Spleen (tissue), 11 donors: Measurements from ENCODE around the gene ADGRV1. TPM values are rescaled to one million over a fixed set of nuclear protein-coding genes. Genes with fewer than 3 reads are reported as not detected.

Source experiments
- DNase-seq: peaks from one replicate; pipeline ENCODE4 v3.0.0-alpha.2; 2020
- H3K27ac ChIP-seq, 8 donors: fragments of 200-600 bp; sonication (generic) in 7 of 8; 1 replicate in 4 of 8; 2 replicates in 4 of 8; pipeline versions ENCODE4 v1.5.0 to v1.8.0; 2016 to 2021; ENCODE audit warnings: inconsistent platforms in 4 of 8, mild to moderate bottlenecking in 4 of 8, moderate library complexity in 1 of 8
- H3K27me3 ChIP-seq, 7 donors: fragments of 200-600 bp; sonication (generic) in 6 of 7; replicated peaks in 1 of 7; 1 replicate in 4 of 7; 2 replicates in 3 of 7; pipeline versions ENCODE4 v1.5.0 to v1.8.0; 2016 to 2021; ENCODE audit warnings: inconsistent platforms in 3 of 7, mild to moderate bottlenecking in 1 of 7
- H3K36me3 ChIP-seq, 6 donors: fragments of 200-600 bp; sonication (generic) in 5 of 6; 1 replicate in 4 of 6; 2 replicates in 2 of 6; pipeline versions ENCODE4 v1.5.0 to v1.8.0; 2016 to 2021; ENCODE audit warnings: inconsistent platforms in 2 of 6
- H3K4me1 ChIP-seq, 6 donors: fragments of 200-600 bp; sonication (generic) in 5 of 6; 1 replicate in 3 of 6; 2 replicates in 3 of 6; pipeline versions ENCODE4 v1.5.0 to v1.8.0; 2016 to 2021; ENCODE audit warnings: inconsistent platforms in 3 of 6
- H3K4me3 ChIP-seq, 8 donors: fragments of 200-600 bp; sonication (generic) in 7 of 8; 1 replicate in 4 of 8; 2 replicates in 4 of 8; pipeline versions ENCODE4 v1.5.0 to v1.8.0; 2016 to 2021; ENCODE audit warnings: inconsistent platforms in 4 of 8, mild to moderate bottlenecking in 4 of 8, moderate library complexity in 2 of 8
- H3K9me3 ChIP-seq, 8 donors: fragments of 200-600 bp; sonication (generic) in 7 of 8; 1 replicate in 4 of 8; 2 replicates in 4 of 8; pipeline versions ENCODE4 v1.5.0 to v1.8.0; 2016 to 2021; ENCODE audit warnings: inconsistent platforms in 4 of 8
- POLR2A ChIP-seq, 3 donors: fragments of 450-650 bp; IDR thresholded peaks; one replicate each; pipeline ENCODE4 v1.5.1; 2017; ENCODE audit warnings: antibody characterized with exemption in 3 of 3, mild to moderate bottlenecking in 1 of 3
- POLR2AphosphoS5 ChIP-seq, 3 donors: sonication (generic); formaldehyde crosslinking; IDR thresholded peaks; one replicate each; pipeline ENCODE4 v1.5.1; 2017; ENCODE audit warnings: antibody characterized with exemption in 3 of 3
- WGBS, 5 donors: extraction: QIAGEN DNeasy Blood & Tissue Kit in 3 of 5; methylation state at CpG; one replicate each; pipeline versions ENCODE4 v1.1.5 to v1.1.7; 2013 to 2018; 5-methylcytosine and 5-hydroxymethylcytosine counted together
- intact Hi-C: fragments of 100-400 bp; cut with DNase I; formaldehyde crosslinking; loops from one replicate; pipeline ENCODE4 v1.15.0; 2023; ENCODE audit warnings: low total_unique reads
- polyA plus RNA-seq, 3 donors: library from polyadenylated mRNA; stranded (reverse); fragments of 200-250 nt; gene quantifications; one replicate each; pipeline ENCODE4 v1.2.1, GENCODE V29; 2013
- total RNA-seq, 7 donors: library from RNA; depleted of rRNA in 3 of 7; stranded (reverse); fragments of >200 nt in 3 of 7; fragmentation: NEBNext Ultra II Directional in 4 of 7; extraction: Animal tissue kit (Norgen Biotek cat#: 25700) in 4 of 7; gene quantifications; one replicate each; pipeline versions ENCODE4 v1.1.0 to v1.2.1, GENCODE V29; 2016 to 2021
- TF ChIP-seq, protein P1 (sequence below), 11 experiments: fragments of 200-600 bp in 7 of 11; fragments of 450-650 bp in 4 of 11; sonication (generic) in 4 of 11; IDR thresholded peaks in 8 of 11; conservative IDR thresholded peaks in 3 of 11; 1 replicate in 7 of 11; 2 replicates in 4 of 11; pipeline versions ENCODE4 v1.4.0 to v1.8.0; 2016 to 2021; ENCODE audit warnings: antibody characterized with exemption in 11 of 11, inconsistent platforms in 4 of 11, mild to moderate bottlenecking in 1 of 11
- donor health status: healthy with polysubstance abuse.
- donor health status: DM: no; HTN: no; CAD: no; lungs with moderate emphysema.
- donor health status: DM: no; HTN: no; CAD: no.
- donor health status: Bipolar disorder and iron deficiency.
- donor health status: healthy.
- donor health status: DM: no; HTN: no; CAD: no.
- donor health status: DM: yes; HTN: yes; CAD: no.

The ADGRV1 gene
- total and polyA plus RNA-seq, 10 donors: 0.08 to 0.69 (median 0.28) TPM; not detected in 3

GRCh38 chr5:90542827-90543519, 15.6 kb upstream of the ADGRV1 start:
- peaks cover 0 to 36% (median 0%) of the 10 kb centered on the region in 7 donors for H3K27me3 ChIP-seq
- no peak for DNase-seq
- no peak overlapping the region for H3K27ac ChIP-seq
- no peaks in the 10 kb centered on the region for H3K9me3 ChIP-seq
- TF ChIP-seq, protein P1, sequence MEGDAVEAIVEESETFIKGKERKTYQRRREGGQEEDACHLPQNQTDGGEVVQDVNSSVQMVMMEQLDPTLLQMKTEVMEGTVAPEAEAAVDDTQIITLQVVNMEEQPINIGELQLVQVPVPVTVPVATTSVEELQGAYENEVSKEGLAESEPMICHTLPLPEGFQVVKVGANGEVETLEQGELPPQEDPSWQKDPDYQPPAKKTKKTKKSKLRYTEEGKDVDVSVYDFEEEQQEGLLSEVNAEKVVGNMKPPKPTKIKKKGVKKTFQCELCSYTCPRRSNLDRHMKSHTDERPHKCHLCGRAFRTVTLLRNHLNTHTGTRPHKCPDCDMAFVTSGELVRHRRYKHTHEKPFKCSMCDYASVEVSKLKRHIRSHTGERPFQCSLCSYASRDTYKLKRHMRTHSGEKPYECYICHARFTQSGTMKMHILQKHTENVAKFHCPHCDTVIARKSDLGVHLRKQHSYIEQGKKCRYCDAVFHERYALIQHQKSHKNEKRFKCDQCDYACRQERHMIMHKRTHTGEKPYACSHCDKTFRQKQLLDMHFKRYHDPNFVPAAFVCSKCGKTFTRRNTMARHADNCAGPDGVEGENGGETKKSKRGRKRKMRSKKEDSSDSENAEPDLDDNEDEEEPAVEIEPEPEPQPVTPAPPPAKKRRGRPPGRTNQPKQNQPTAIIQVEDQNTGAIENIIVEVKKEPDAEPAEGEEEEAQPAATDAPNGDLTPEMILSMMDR (IDR thresholded peaks at IDR 0.05 in 8 of 11, conservative IDR thresholded peaks at IDR 0.05 in 3 of 11): no peak
- TF ChIP-seq POLR2AphosphoS5 (IDR thresholded peaks at IDR 0.05) (no peak), POLR2A (IDR thresholded peaks at IDR 0.05) (no peak)
- H3K36me3 ChIP-seq: no peaks in the 10 kb centered on the region
- no peaks in the 10 kb centered on the region for H3K4me1 ChIP-seq
- H3K4me3 ChIP-seq: no peak overlapping the region
- WGBS, 5 donors: 64 to 83% (median 74%) methylated on average over 4 of the region's 4 CpGs
- intact Hi-C loops: no loop called here

DNA sequence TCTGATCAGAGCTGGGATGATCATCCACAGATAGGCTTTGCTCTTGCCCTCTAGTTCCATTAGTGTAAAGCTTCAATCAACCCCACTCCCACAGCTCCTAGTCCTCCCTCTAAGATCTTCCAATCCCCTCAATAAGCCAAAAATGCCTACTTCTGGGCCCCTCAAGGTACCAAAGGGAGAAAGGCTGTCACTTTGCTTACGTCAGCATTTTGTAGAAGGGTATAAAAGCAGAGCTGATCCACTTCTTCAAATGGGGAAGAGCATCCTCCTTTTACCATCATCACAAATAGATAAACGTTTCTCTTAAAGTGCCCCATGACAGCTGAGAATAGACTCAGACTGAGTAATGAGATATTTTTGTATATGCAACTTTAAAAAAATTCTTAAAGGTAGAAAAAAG, 13.1 kb upstream of the ADGRV1 start:
- H3K9me3 ChIP-seq: no peaks in the 10 kb centered on the region
- intact Hi-C loops: no loop called here
- peaks cover 0 to 43% (median 0%) of the 10 kb centered on the region in 7 donors for H3K27me3 ChIP-seq
- no peaks in the 10 kb centered on the region for H3K4me1 ChIP-seq
- DNase-seq: no peak
- no peak overlapping the region for H3K4me3 ChIP-seq
- TF ChIP-seq POLR2A (IDR thresholded peaks at IDR 0.05) (no peak), POLR2AphosphoS5 (IDR thresholded peaks at IDR 0.05) (no peak)
- TF ChIP-seq, protein P1 (IDR thresholded peaks at IDR 0.05 in 8 of 11, conservative IDR thresholded peaks at IDR 0.05 in 3 of 11): no peak
- WGBS, 5 donors: 73 to 88% (median 80%) methylated on average over 2 of the region's 2 CpGs
- no peak overlapping the region for H3K27ac ChIP-seq
- H3K36me3 ChIP-seq: no peaks in the 10 kb centered on the region

DNA sequence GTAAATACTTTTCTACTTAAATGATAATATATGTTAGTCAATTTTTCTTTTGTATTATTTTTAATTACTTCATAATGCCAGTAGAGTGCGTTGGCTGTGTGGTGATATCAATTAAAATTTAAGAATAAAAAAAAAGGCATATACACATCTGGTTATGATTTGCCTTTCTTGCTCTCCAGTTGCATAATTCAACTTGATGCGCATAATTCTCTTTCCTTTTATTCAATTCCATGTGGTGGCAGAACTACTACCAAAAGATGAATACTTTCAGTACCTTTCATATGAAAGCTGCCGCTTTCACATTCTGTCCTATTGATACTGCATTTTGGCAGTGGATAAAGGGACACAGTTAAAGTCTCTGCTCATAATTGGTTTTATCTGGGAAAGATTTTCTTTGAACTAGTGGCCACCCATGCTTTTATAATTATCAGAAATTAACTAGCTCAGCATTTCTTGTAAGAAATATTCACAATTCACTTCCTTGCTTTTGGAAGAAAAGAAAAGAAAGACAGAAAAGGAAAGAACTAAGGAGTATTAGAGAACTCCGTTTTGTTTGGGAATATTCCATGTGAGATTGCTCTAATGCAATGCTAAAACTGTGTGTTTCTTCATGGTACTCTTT, 12.3 kb upstream of the ADGRV1 start:
- intact Hi-C loops: no loop called here
- whole genome bisulfite sequencing, 5 donors: 83 to 93% (median 89%) methylated on average over 4 of the region's 4 CpGs

More for the DNA sequence above, 12.3 kb upstream of the ADGRV1 start:
- DNase-seq: no peak
- TF ChIP-seq POLR2AphosphoS5 (IDR thresholded peaks at IDR 0.05) (no peak), POLR2A (IDR thresholded peaks at IDR 0.05) (no peak)
- TF ChIP-seq, protein P1 (IDR thresholded peaks at IDR 0.05 in 8 of 11, conservative IDR thresholded peaks at IDR 0.05 in 3 of 11): no peak
- no peaks in the 10 kb centered on the region for H3K36me3 ChIP-seq
- H3K27ac ChIP-seq: no peak overlapping the region
- H3K9me3 ChIP-seq: no peaks in the 10 kb centered on the region
- H3K4me3 ChIP-seq: no peak overlapping the region
- peaks cover 0 to 5% (median 0%) of the 10 kb centered on the region in 6 donors for H3K4me1 ChIP-seq
- H3K27me3 ChIP-seq: peaks cover 0 to 49% (median 0%) of the 10 kb centered on the region in 7 donors
